HUES64 (cell line): Measurements from ENCODE around the gene PLEKHM3.
A peak's percentile ranks its signal among the peaks of the same experiment; 100 is the strongest.

Source experiments
- H3K27ac ChIP-seq: 2 replicates; pipeline ENCODE4 v1.7.0; 2013; ENCODE audit warnings: low read depth, low read length, inconsistent platforms
- H3K27me3 ChIP-seq: 2 replicates; pipeline ENCODE4 v1.6.1; 2013; ENCODE audit warnings: mild to moderate bottlenecking, low read length; ENCODE audit not compliant: insufficient read depth
- H3K36me3 ChIP-seq: 2 replicates; pipeline ENCODE4 v1.6.1; 2013; ENCODE audit warnings: mild to moderate bottlenecking, low read length; ENCODE audit not compliant: insufficient read depth
- H3K4me1 ChIP-seq: 2 replicates; pipeline ENCODE4 v1.6.1; 2013; ENCODE audit warnings: mild to moderate bottlenecking, low read length, moderate library complexity; ENCODE audit not compliant: insufficient read depth
- H3K4me3 ChIP-seq: 2 replicates; pipeline ENCODE4 v1.5.1; 2013; ENCODE audit warnings: mild to moderate bottlenecking, low read length, moderate library complexity
- H3K9ac ChIP-seq: 2 replicates; pipeline ENCODE4 v1.6.1; 2013; ENCODE audit warnings: mild to moderate bottlenecking, low read depth, low read length
- H3K9me3 ChIP-seq: 2 replicates; pipeline ENCODE4 v1.6.1; 2013; ENCODE audit warnings: low read depth, low read length; ENCODE audit not compliant: insufficient read depth
- WGBS: fragments of 150-250, 120-280 bp; methylation state at CpG from one replicate; pipeline ENCODE4 v1.1.7; 2013; ENCODE audit warnings: missing lambda C conversion rate; 5-methylcytosine and 5-hydroxymethylcytosine counted together

PLEKHM3 gene

DNA sequence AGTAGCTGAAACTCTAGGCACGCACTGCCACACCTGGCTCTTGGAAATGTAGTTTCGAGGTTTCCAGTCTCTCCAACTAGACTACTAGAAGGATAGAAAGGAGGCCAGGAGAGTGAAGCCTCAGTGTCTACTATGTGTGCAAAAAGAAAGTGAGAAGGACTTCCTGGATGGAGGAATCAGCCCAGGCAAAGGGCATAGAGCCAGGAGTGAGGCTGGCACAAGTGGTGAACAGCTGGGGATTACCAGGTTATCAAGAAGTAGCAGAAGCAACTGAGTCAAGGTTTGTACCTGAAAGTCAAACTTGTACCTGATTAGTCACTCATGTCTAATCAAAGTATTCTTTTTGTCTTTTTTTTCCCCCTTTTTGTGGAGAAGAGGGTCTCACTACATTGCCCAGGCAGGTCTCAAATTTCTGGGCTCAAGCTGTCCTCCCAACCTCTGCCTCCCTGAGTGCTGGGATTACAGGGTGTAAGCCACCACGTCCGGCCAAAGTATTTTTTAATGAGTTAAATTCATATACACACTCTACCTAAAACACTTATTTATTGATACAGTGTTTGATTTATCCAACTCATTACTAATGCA is 246.9 kb downstream of the PLEKHM3 start:
- WGBS: 53% methylated on average over 2 of the region's 4 CpGs
- Histone ChIP-seq H3K4me3 (no peak overlapping the region), H3K27me3 (no peaks in the 10 kb centered on the region), H3K9ac (no peak overlapping the region), H3K4me1 (peaks cover 12% of the 10 kb centered on the region; the same call in 1 of the 2 replicates), H3K9me3 (no peaks in the 10 kb centered on the region), H3K36me3 (no peaks in the 10 kb centered on the region), H3K27ac (no peak overlapping the region)

DNA sequence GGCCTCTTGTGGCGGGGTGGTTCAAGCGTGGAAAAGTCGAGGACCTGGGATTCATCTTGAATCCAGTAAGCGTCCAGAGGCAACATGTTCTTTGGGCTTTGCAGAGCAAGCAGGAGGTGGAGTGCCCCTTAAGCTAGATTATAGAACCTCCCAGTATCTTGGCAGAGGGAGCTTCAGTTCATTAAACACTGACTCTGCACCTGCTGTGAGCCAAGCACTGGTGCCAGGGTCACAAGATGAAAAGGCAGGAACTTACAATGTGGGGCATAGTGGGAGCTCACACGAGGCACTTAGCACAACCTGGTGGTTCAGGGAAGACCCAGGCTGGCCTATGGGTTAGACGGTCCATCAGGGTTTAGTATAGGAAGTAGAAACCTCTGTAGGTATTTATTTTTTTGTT is 248.2 kb downstream of the PLEKHM3 start:
- 94% methylated on average over 6 of the region's 6 CpGs for WGBS
- Histone ChIP-seq H3K9ac (no peak overlapping the region), H3K9me3 (no peaks in the 10 kb centered on the region), H3K36me3 (no peaks in the 10 kb centered on the region), H3K27ac (no peak overlapping the region), H3K4me1 (peaks cover 23% of the 10 kb centered on the region; the same call in 1 of the 2 replicates), H3K4me3 (no peak overlapping the region), H3K27me3 (no peaks in the 10 kb centered on the region)

DNA sequence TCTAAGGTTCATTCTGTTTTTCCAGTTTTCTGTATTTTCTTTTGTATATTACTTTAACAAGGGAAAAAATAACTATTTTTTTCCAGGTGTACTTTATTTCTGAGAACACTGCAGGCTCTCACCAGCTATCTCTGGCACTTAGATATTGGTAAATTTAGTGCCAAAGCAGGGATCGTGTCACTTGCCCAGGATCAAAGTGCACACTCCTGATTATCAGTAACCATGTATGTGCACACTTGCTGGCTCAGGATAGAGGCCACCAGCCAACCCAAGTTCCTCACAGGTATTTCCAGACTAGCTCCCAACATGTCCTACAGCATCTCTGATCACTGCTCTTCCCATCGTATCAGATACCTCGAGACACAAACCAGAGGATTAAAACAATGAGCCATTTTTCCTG is 249.9 kb downstream of the PLEKHM3 start:
- no peaks in the 10 kb centered on the region for H3K9me3 ChIP-seq
- H3K36me3 ChIP-seq: no peaks in the 10 kb centered on the region
- H3K27ac ChIP-seq: no peak overlapping the region
- H3K4me3 ChIP-seq: no peak overlapping the region
- H3K4me1 ChIP-seq: peaks cover 26% of the 10 kb centered on the region; the same call in 1 of the 2 replicates
- H3K27me3 ChIP-seq: peaks cover 6% of the 10 kb centered on the region; the same call in 1 of the 2 replicates
- no peak overlapping the region for H3K9ac ChIP-seq
- 97% methylated on average over 3 of the region's 3 CpGs for WGBS

DNA sequence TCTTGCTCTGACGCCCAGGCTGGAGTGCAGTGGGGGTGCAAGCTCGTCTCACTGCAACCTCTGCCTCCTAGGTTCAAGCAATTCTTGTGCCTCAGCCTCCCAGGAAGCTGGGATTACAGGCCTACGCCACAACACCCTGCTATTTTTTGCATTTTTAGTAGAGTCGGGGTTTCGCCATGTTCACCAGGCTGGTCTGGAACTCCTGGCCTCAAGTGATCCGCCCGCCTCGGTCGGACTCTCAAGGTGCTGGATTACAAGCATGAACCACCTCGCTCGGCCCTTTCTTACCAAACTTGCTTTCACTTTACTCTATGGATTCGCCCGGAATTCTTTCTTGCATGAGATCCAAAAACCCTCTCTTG is 252.5 kb downstream of the PLEKHM3 start:
- WGBS: 84% methylated on average over 13 of the region's 13 CpGs
- Histone ChIP-seq H3K9ac (no peak overlapping the region), H3K9me3 (no peaks in the 10 kb centered on the region), H3K4me3 (no peak overlapping the region), H3K27me3 (peaks cover 13% of the 10 kb centered on the region; the same call in 1 of the 2 replicates), H3K36me3 (peaks cover under 1% of the 10 kb centered on the region; the same call in 1 of the 2 replicates), H3K4me1 (peaks cover 26% of the 10 kb centered on the region; the same call in 1 of the 2 replicates), H3K27ac (peak overlapping the region; percentile 42; the same call in 1 of the 2 replicates)

DNA sequence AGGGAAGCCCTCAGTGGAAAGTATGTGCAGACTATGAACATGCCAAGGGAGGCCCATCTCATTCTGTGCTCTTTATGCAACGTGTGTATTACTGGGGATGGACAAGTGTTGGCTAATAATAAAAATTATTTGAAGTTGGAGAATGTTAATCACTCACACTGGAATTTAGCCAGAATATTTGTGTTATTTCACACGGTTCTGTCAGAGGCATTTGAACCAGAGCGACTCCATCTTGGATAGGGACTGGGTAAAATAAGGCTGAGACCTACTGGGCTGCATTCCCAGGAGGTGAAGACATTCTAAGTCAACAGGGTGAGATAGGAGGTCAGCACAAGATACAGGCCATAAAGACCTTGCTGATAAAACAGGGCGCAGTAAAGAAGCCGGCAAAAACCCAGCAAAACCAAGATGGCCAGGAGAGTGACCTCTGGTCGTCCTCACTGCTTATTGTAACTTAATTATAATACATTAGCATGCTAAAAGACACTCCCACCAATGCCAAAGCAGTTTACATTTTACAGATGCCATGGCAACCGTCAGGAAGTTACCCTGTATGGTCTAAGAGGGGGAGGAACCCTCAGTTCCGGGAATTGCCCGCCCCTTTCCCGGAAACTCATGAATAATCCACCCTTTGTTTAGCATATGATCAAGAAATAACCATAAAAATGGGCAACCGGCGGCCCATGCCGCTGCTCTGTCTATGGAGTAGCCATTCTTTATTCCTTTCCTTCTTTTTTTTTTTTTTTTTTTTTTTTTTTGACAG is 253.1 kb downstream of the PLEKHM3 start:
- Histone ChIP-seq H3K4me1 (peaks cover 30% of the 10 kb centered on the region; the same call in 1 of the 2 replicates), H3K4me3 (no peak overlapping the region), H3K9ac (no peak overlapping the region)

DNA sequence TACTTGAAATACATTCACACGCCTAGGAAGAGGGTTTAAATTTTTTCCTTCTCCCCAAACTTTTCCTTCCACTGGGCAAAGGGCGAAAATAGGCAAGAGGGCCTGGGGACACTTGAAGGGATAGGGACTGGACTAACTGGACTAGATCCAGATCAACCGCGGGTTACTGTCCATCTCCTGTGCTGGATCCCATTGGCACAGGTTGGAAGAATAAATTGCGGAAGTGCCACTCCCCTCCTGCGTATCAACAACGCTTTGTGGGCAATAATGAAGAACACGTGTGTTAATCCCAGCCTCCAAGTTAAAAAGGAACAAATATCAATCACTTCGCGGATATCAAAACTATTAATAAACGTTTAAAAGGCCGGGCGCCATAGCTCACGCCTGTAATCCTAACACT is 253.9 kb downstream of the PLEKHM3 start:
- 92% methylated on average over 13 of the region's 14 CpGs for WGBS
- Histone ChIP-seq H3K4me3 (peak overlapping the region; percentile 90), H3K27ac (no peak overlapping the region)

More for the DNA sequence above, 253.1 kb downstream of the PLEKHM3 start:
- no peaks in the 10 kb centered on the region for H3K9me3 ChIP-seq
- peaks cover 6% of the 10 kb centered on the region for H3K36me3 ChIP-seq
- WGBS: 57% methylated on average over 13 of the region's 13 CpGs
- H3K27me3 ChIP-seq: peaks cover 15% of the 10 kb centered on the region; the same call in 1 of the 2 replicates
- no peak overlapping the region for H3K27ac ChIP-seq

More for the DNA sequence above, 253.9 kb downstream of the PLEKHM3 start:
- Histone ChIP-seq H3K9me3 (no peaks in the 10 kb centered on the region), H3K36me3 (peaks cover 14% of the 10 kb centered on the region), H3K9ac (no peak overlapping the region), H3K4me1 (peaks cover 35% of the 10 kb centered on the region), H3K27me3 (peaks cover 21% of the 10 kb centered on the region; the same call in 1 of the 2 replicates)
